Endothelial cell (in vitro differentiated cells): ENCODE measurements around the gene JPH4. TPM values are rescaled to one million over a fixed set of nuclear protein-coding genes. Genes with fewer than 3 reads are reported as not detected.

ENCODE experiments used
- DNase-seq: peaks from one replicate; pipeline ENCODE4 v3.0.0; 2021; ENCODE audit warnings: low spot score
- H3K27ac Mint-ChIP-seq: one replicate; pipeline ENCODE4 v1.8.0; 2021; ENCODE audit warnings: mixed read lengths, inconsistent platforms; ENCODE audit not compliant: unreplicated experiment
- H3K27me3 Mint-ChIP-seq: one replicate; pipeline ENCODE4 v1.8.0; 2021; ENCODE audit warnings: mild to moderate bottlenecking, moderate library complexity, mixed read lengths, inconsistent platforms; ENCODE audit not compliant: unreplicated experiment
- H3K36me3 Mint-ChIP-seq: one replicate; pipeline ENCODE4 v1.8.0; 2021; ENCODE audit warnings: mild to moderate bottlenecking, low read depth, mixed read lengths, inconsistent platforms; ENCODE audit not compliant: unreplicated experiment
- H3K4me1 Mint-ChIP-seq: one replicate; pipeline ENCODE4 v1.8.0; 2021; ENCODE audit warnings: mild to moderate bottlenecking, mixed read lengths, inconsistent platforms; ENCODE audit not compliant: unreplicated experiment
- H3K4me3 Mint-ChIP-seq: one replicate; pipeline ENCODE4 v1.8.0; 2021; ENCODE audit warnings: mild to moderate bottlenecking, mixed read lengths, inconsistent platforms; ENCODE audit not compliant: unreplicated experiment
- H3K9me3 Mint-ChIP-seq: one replicate; pipeline ENCODE4 v1.8.0; 2021; ENCODE audit warnings: mixed read lengths, inconsistent platforms; ENCODE audit not compliant: unreplicated experiment
- total RNA-seq: library from RNA; stranded (reverse); fragmentation: NEBNext Ultra II Directional; extraction: Animal tissue kit (Norgen Biotek cat#: 25700); gene quantifications from one replicate; pipeline ENCODE4 v1.2.1, GENCODE V29; 2021; ENCODE audit not compliant: unreplicated experiment
- TF ChIP-seq, protein P1 (sequence below): fragments of 200-600 bp; sonication (generic); IDR thresholded peaks from one replicate; pipeline ENCODE4 v1.5.0; 2021; ENCODE audit warnings: antibody characterized with exemption; ENCODE audit not compliant: unreplicated experiment

JPH4 gene
- total RNA-seq, 1 donor from 2014 or later: 0.64 TPM

DNA sequence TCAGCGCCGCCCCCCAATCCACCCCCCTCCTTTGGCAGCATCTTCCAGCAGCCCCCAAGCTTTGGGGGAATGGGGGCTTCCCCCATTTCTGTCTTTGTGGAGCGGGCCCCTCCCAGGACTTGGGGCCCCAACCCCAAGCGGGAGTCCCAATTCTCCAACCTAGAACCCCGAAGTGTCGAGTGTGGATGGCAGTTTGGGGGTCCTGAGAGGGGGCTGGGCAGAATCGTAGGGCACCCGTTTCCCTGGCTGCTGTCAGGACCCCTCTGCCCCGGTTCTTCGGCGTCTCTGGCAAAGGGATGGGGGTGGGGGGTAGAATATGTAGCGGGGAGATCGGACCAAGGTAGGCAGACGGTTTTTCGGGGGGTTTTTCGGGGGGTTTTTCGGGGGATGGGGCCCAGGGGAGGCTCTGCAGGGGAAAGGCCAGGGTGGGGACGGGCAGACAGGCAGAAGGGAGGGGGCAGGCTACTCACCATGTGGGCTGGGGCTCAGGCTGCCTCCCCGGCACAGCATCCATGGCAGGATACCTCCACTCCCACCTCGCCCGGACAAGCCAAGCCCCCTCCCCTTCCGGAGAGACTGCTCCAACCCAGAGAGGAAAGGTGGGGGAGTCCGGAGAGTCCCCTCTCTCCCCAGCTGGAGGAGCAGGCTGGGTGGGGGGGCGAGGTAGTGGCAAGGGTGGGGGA, 739 bp downstream of the JPH4 start:
- Mint-ChIP-seq H3K9me3 (no peaks in the 10 kb centered on the region), H3K4me3 (no peak overlapping the region), H3K27ac (no peak overlapping the region), H3K36me3 (peaks cover 4% of the 10 kb centered on the region), H3K4me1 (peaks cover 12% of the 10 kb centered on the region), H3K27me3 (peaks cover 31% of the 10 kb centered on the region)
- TF ChIP-seq, protein P1, sequence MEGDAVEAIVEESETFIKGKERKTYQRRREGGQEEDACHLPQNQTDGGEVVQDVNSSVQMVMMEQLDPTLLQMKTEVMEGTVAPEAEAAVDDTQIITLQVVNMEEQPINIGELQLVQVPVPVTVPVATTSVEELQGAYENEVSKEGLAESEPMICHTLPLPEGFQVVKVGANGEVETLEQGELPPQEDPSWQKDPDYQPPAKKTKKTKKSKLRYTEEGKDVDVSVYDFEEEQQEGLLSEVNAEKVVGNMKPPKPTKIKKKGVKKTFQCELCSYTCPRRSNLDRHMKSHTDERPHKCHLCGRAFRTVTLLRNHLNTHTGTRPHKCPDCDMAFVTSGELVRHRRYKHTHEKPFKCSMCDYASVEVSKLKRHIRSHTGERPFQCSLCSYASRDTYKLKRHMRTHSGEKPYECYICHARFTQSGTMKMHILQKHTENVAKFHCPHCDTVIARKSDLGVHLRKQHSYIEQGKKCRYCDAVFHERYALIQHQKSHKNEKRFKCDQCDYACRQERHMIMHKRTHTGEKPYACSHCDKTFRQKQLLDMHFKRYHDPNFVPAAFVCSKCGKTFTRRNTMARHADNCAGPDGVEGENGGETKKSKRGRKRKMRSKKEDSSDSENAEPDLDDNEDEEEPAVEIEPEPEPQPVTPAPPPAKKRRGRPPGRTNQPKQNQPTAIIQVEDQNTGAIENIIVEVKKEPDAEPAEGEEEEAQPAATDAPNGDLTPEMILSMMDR: no peak
- no peak for DNase-seq

DNA sequence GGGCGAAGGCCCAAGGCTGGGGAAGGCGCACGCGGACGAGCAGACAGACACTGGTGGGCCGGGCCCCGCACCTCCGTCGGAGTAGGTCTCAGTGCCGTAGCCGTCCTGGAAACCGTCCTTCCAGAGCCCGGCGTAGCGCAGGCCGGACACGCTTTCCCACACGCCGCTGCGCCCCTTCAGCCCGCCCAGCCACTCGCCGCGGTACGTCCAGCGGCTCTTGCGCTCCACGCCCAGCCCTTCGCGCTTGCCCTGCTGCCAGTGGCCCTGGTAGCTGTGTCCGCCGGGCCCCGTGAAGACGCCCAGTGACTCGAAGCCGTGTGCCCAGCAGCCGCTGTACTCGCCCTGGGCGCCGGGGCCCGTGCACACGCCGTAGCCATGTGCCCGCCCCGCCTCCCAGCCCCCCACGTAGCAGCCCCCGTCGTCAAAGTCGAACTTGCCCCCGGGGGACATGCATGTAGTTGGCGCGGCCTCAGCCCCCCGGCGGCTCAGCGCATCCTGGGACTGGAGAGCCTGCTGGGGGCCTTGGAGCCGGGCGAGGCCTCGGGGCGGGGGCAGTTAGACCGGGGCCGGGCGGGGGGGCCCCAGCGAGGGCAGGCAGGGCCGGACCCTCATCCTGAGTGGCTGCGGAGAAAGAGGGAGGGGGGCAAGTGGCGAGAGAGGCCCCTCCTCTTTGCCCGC, 1.4 kb downstream of the JPH4 start:
- H3K27me3 Mint-ChIP-seq: peaks cover 34% of the 10 kb centered on the region
- no peak overlapping the region for H3K4me3 Mint-ChIP-seq
- TF ChIP-seq, protein P1: no peak
- DNase-seq: peak; percentile 53
- peaks cover 4% of the 10 kb centered on the region for H3K36me3 Mint-ChIP-seq
- H3K9me3 Mint-ChIP-seq: no peaks in the 10 kb centered on the region
- H3K4me1 Mint-ChIP-seq: peaks cover 19% of the 10 kb centered on the region
- no peak overlapping the region for H3K27ac Mint-ChIP-seq

DNA sequence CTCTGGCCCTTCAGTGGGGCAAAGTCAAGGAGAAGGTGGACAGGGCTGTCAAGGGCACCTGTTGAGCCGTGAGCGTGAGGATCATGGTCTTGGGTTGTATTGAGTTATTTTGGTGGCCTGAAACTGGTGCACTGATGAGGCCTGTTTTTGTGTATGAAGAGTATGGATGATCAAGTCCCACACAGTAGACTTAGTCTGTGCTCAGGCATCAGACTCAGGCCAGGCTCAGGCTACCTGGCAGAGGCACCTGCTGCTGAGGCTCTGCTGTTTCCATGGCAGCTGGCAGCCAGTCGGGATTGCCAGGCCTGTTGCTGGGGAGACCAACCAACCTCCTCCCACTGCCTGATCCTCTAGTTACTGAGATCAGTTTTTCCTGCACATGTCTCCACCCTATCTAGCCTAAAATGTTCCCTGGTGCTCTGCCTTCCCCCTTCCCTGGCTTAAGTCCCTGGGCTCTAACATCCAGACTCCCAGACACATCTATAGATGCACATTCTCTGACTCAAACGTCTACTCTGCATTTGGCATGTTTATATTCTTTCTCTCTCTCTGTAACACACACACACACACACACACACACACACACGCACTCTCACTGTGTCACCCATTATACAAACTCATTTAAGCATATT, 5.1 kb downstream of the JPH4 start:
- TF ChIP-seq, protein P1: no peak
- Mint-ChIP-seq H3K9me3 (no peaks in the 10 kb centered on the region), H3K27me3 (peaks cover 31% of the 10 kb centered on the region), H3K4me3 (peak overlapping the region; percentile 73), H3K27ac (no peak overlapping the region), H3K4me1 (peaks cover 34% of the 10 kb centered on the region), H3K36me3 (peaks cover 4% of the 10 kb centered on the region)
- no peak for DNase-seq

DNA sequence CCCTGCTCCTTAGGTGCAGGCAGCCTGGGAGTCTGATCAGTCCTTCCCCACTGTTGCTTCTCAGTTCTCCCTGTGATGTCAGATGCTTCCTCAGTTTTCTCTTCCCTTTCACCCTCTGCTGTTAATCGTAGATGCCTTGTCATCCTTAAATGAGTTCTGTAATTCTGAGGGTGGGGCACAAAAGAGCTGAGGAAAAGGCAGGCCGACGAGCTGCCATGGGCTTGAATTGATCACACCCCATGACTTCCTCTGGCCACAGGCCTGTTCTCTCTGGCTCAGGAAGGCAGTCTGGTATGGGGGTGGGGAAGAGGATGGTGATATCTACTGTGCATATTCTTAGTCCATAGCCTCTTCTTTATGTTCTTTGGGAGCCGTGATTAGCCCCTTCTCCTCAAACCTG, 5.8 kb downstream of the JPH4 start:
- Mint-ChIP-seq H3K4me3 (no peak overlapping the region), H3K27ac (no peak overlapping the region), H3K27me3 (peaks cover 28% of the 10 kb centered on the region), H3K36me3 (peaks cover 4% of the 10 kb centered on the region), H3K4me1 (peaks cover 41% of the 10 kb centered on the region), H3K9me3 (no peaks in the 10 kb centered on the region)
- TF ChIP-seq, protein P1: no peak
- DNase-seq: no peak

DNA sequence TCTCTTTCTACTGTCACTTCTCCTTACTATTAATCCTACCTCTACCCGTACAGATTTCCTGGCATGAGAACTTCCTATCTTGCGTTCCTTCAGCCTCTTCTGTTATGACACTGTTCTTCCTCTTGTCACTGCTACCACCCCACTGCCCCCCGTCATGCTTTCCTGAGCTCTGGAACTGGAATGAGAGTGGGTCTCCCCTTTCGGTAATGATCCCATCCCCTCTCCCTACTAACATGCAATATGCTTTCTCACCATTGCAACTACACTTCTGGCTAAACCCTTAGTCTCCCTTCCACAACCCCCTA, 6.1 kb downstream of the JPH4 start:
- Mint-ChIP-seq H3K27ac (no peak overlapping the region), H3K36me3 (peaks cover 4% of the 10 kb centered on the region), H3K9me3 (no peaks in the 10 kb centered on the region), H3K4me3 (no peak overlapping the region), H3K27me3 (peaks cover 28% of the 10 kb centered on the region), H3K4me1 (peaks cover 44% of the 10 kb centered on the region)
- TF ChIP-seq, protein P1: no peak
- DNase-seq: no peak
